ENCODE data around the gene PAFAH2. TPM values are rescaled to one million over a fixed set of nuclear protein-coding genes. Genes with fewer than 3 reads are reported as not detected.

PAFAH2 gene
- total RNA-seq, 1 experiment from 2014 or later = 7.6 TPM

GRCh38 chr1:26031611-26032220, 33.9 kb upstream of the PAFAH2 start:
- DNase-seq (ENCODE audit: low spot score) = no peak

- no peak for DNase-seq (ENCODE audit: low spot score)
Observed at GRCh38 chr1:26031196-26031595, 33.3 kb upstream of the PAFAH2 start.

- no peak for DNase-seq (ENCODE audit: low spot score)
Observed at GRCh38 chr1:26029864-26030481, 32.1 kb upstream of the PAFAH2 start.

GRCh38 chr1:26029054-26029863, 31.4 kb upstream of the PAFAH2 start:
- no peak for DNase-seq (ENCODE audit: low spot score)

GRCh38 chr1:26028490-26028980, 30.7 kb upstream of the PAFAH2 start:
- DNase-seq (ENCODE audit: low spot score) = no peak

GRCh38 chr1:26027716-26028489, 30.0 kb upstream of the PAFAH2 start:
- no peak for DNase-seq (ENCODE audit: low spot score)

- no peak for DNase-seq (ENCODE audit: low spot score)
Observed at GRCh38 chr1:26025517-26025916, 27.7 kb upstream of the PAFAH2 start.

- DNase-seq (ENCODE audit: low spot score) = no peak
Observed at GRCh38 chr1:26025060-26025459, 27.2 kb upstream of the PAFAH2 start.

GRCh38 chr1:26023826-26024225, 26.0 kb upstream of the PAFAH2 start:
- no peak for DNase-seq (ENCODE audit: low spot score)

- DNase-seq (ENCODE audit: low spot score) = no peak
Observed at GRCh38 chr1:26023009-26023408, 25.1 kb upstream of the PAFAH2 start.

- no peak for DNase-seq (ENCODE audit: low spot score)
Observed at GRCh38 chr1:26022404-26022779, 24.5 kb upstream of the PAFAH2 start.

GRCh38 chr1:26021647-26022403, 24.0 kb upstream of the PAFAH2 start, which contains the start of gene EXTL1:
EXTL1 (plus strand) TSS chr1:26021775; CDS start chr1:26022647, 872 bp downstream.
- no peak for DNase-seq (ENCODE audit: low spot score)

GRCh38 chr1:26020941-26021646, 23.2 kb upstream of the PAFAH2 start:
- DNase-seq (ENCODE audit: low spot score) = no peak

GRCh38 chr1:26020330-26020768, 22.5 kb upstream of the PAFAH2 start:
- DNase-seq (ENCODE audit: low spot score) = no peak

GRCh38 chr1:26019641-26020315, 21.9 kb upstream of the PAFAH2 start:
- DNase-seq (ENCODE audit: low spot score) = no peak

- no peak for DNase-seq (ENCODE audit: low spot score)
Observed at GRCh38 chr1:26017606-26018005, 19.7 kb upstream of the PAFAH2 start.

GRCh38 chr1:26016953-26017545, 19.2 kb upstream of the PAFAH2 start:
- no peak for DNase-seq (ENCODE audit: low spot score)

GRCh38 chr1:26016258-26016952, 18.5 kb upstream of the PAFAH2 start:
- DNase-seq (ENCODE audit: low spot score) = no peak

- DNase-seq (ENCODE audit: low spot score) = no peak
Observed at GRCh38 chr1:26015358-26015757, 17.5 kb upstream of the PAFAH2 start.
